Activated CD8-positive, alpha-beta memory T cell treated with anti-CD3 and anti-CD28 coated beads, Interleukin-2, amount 10 ng/mL, durations not matched to agents 7 days and 5 days (primary cell): ENCODE measurements around the gene EIF6. TPM values are rescaled to one million over a fixed set of nuclear protein-coding genes. Genes with fewer than 3 reads are reported as not detected.

Experiments
- ATAC-seq: fragments of 150-1000 bp; cut with Tn5 transposase; one replicate; pipeline ENCODE4 v1.10.0; 2021; ENCODE audit warnings: moderate library complexity
- CTCF ChIA-PET: fragments of 350-600 bp; sonication (Branson Sonifier 250); formaldehyde crosslinking; loops from one replicate; lab custom pipeline; 2021; ENCODE audit warnings: antibody characterized with exemption; lab: Charles Lee
- DNase-seq: peaks from one replicate; pipeline ENCODE4 v3.0.0-alpha.2; 2020
- H3K27ac Mint-ChIP-seq: one replicate; pipeline ENCODE4 v1.8.0; 2021; ENCODE audit warnings: mild to moderate bottlenecking, mixed read lengths
- H3K27me3 Mint-ChIP-seq: one replicate; pipeline ENCODE4 v1.8.0; 2021; ENCODE audit warnings: mixed read lengths
- H3K36me3 Mint-ChIP-seq: one replicate; pipeline ENCODE4 v1.8.0; 2021; ENCODE audit warnings: mild to moderate bottlenecking, mixed read lengths
- H3K4me1 Mint-ChIP-seq: one replicate; pipeline ENCODE4 v1.8.0; 2021; ENCODE audit warnings: mixed read lengths
- H3K4me3 Mint-ChIP-seq: one replicate; pipeline ENCODE4 v1.8.0; 2021; ENCODE audit warnings: mild to moderate bottlenecking, moderate library complexity, mixed read lengths
- H3K9me3 Mint-ChIP-seq: one replicate; pipeline ENCODE4 v1.8.0; 2022; ENCODE audit warnings: low read depth, mixed read lengths
- total RNA-seq, 2 experiments: library from RNA; stranded (reverse); gene quantifications; one replicate each; pipeline ENCODE4 v1.2.3, GENCODE V29; 2021

Gene EIF6
- total RNA-seq, 2 experiments from 2014 or later, result 98.6 to 121 TPM

GRCh38 chr20:35248641-35249475, 35.7 kb downstream of the EIF6 start:
- Mint-ChIP-seq H3K27me3 (no peaks in the 10 kb centered on the region), H3K36me3 (no peaks in the 10 kb centered on the region), H3K4me1 (peaks cover 28% of the 10 kb centered on the region), H3K4me3 (no peak overlapping the region), H3K9me3 (no peaks in the 10 kb centered on the region), H3K27ac (no peak overlapping the region)
- CTCF ChIA-PET, result interaction anchor here (0.6 to 2.2 kb wide), 2 partner anchors 16 to 20 kb away, joined by 3 to 7 read pairs; no protein-coding TSS in a partner anchor
- ATAC-seq (no peak), DNase-seq (no peak)

DNA sequence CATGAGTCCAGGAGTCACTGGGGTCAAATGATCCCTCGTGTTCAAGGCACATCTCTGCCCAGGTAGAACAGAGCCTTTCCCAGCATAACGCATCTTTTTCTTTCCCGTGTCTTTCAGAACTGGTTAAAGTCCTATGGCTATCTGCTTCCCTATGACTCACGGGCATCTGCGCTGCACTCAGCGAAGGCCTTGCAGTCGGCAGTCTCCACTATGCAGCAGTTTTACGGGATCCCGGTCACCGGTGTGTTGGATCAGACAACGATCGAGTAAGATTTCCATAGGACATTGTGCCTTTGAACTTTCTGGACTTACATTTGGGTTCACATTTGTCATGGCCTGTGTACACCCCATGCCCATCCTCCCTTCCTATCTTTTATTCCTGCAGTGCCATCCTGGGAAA, 37.8 kb downstream of the EIF6 start:
- no peaks in the 10 kb centered on the region for H3K36me3 Mint-ChIP-seq
- no peak for ATAC-seq
- no peak for DNase-seq
- H3K27ac Mint-ChIP-seq, result no peak overlapping the region
- CTCF ChIA-PET, result no interaction called here
- H3K9me3 Mint-ChIP-seq, result no peaks in the 10 kb centered on the region
- peaks cover 13% of the 10 kb centered on the region for H3K4me1 Mint-ChIP-seq
- H3K27me3 Mint-ChIP-seq, result no peaks in the 10 kb centered on the region
- no peak overlapping the region for H3K4me3 Mint-ChIP-seq

GRCh38 chr20:35243986-35244385, 40.6 kb downstream of the EIF6 start:
- Mint-ChIP-seq H3K4me1 (no peaks in the 10 kb centered on the region), H3K4me3 (no peak overlapping the region), H3K36me3 (no peaks in the 10 kb centered on the region), H3K27me3 (peaks cover 7% of the 10 kb centered on the region), H3K27ac (no peak overlapping the region), H3K9me3 (no peaks in the 10 kb centered on the region)
- DNase-seq (no peak), ATAC-seq (no peak)
- CTCF ChIA-PET, result no interaction called here

GRCh38 chr20:35243317-35243716, 41.3 kb downstream of the EIF6 start:
- no peak for ATAC-seq
- peaks cover 5% of the 10 kb centered on the region for H3K4me1 Mint-ChIP-seq
- peaks cover 7% of the 10 kb centered on the region for H3K27me3 Mint-ChIP-seq
- no peaks in the 10 kb centered on the region for H3K9me3 Mint-ChIP-seq
- no peaks in the 10 kb centered on the region for H3K36me3 Mint-ChIP-seq
- CTCF ChIA-PET, result interaction anchor here (0.6 kb wide), 1 partner anchor 67 kb away, joined by 4 read pairs; no protein-coding TSS in a partner anchor
- H3K27ac Mint-ChIP-seq, result no peak overlapping the region
- no peak overlapping the region for H3K4me3 Mint-ChIP-seq
- DNase-seq, result no peak

GRCh38 chr20:35240811-35241293, 43.7 kb downstream of the EIF6 start:
- H3K27me3 Mint-ChIP-seq, result peaks cover 7% of the 10 kb centered on the region
- DNase-seq (no peak), ATAC-seq (no peak)
- H3K27ac Mint-ChIP-seq, result no peak overlapping the region
- H3K36me3 Mint-ChIP-seq, result peaks cover 2% of the 10 kb centered on the region
- H3K4me3 Mint-ChIP-seq, result no peak overlapping the region
- peaks cover 8% of the 10 kb centered on the region for H3K4me1 Mint-ChIP-seq
- CTCF ChIA-PET, result no interaction called here
- H3K9me3 Mint-ChIP-seq, result no peaks in the 10 kb centered on the region

- ATAC-seq (no peak), DNase-seq (no peak)
- H3K27me3 Mint-ChIP-seq, result peaks cover 7% of the 10 kb centered on the region
- peaks cover 8% of the 10 kb centered on the region for H3K4me1 Mint-ChIP-seq
- H3K36me3 Mint-ChIP-seq, result peaks cover 2% of the 10 kb centered on the region
- no peaks in the 10 kb centered on the region for H3K9me3 Mint-ChIP-seq
- no peak overlapping the region for H3K27ac Mint-ChIP-seq
- CTCF ChIA-PET, result no interaction called here
- no peak overlapping the region for H3K4me3 Mint-ChIP-seq
These were observed 44.3 kb downstream of the EIF6 start for GRCh38 chr20:35240083-35240810.

- Mint-ChIP-seq H3K4me3 (no peak overlapping the region), H3K27ac (no peak overlapping the region), H3K9me3 (no peaks in the 10 kb centered on the region), H3K36me3 (peaks cover 2% of the 10 kb centered on the region), H3K4me1 (peaks cover 8% of the 10 kb centered on the region), H3K27me3 (peaks cover 7% of the 10 kb centered on the region)
- ATAC-seq (peak; percentile 49), DNase-seq (no peak)
- CTCF ChIA-PET, result no interaction called here
These were observed 45.8 kb downstream of the EIF6 start for GRCh38 chr20:35238735-35239134.

DNA sequence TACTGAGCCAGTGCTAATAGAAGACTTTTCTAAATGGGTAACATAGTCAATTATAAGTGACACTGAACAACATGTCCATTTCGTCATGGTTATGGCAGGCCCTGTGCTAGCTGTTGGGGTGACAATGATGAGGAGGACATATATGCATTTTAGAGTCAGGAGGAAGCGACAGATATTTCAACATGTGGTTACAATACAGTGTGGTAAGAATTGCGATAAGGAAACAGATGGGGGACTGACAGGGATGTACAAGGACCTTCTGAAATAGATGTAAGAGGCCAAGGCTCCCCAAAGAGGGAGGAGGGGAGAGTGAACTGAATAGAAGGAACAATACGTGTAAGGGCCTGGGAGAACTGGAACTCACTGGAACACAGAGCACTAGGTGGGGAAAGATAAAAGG, 46.4 kb downstream of the EIF6 start:
- DNase-seq (no peak), ATAC-seq (no peak)
- H3K4me1 Mint-ChIP-seq, result peaks cover 8% of the 10 kb centered on the region
- H3K9me3 Mint-ChIP-seq, result no peaks in the 10 kb centered on the region
- H3K36me3 Mint-ChIP-seq, result peaks cover 2% of the 10 kb centered on the region
- no peak overlapping the region for H3K4me3 Mint-ChIP-seq
- H3K27me3 Mint-ChIP-seq, result peaks cover 7% of the 10 kb centered on the region
- H3K27ac Mint-ChIP-seq, result no peak overlapping the region
- CTCF ChIA-PET, result no interaction called here

- H3K36me3 Mint-ChIP-seq, result peaks cover 2% of the 10 kb centered on the region
- H3K4me1 Mint-ChIP-seq, result peaks cover 8% of the 10 kb centered on the region
- peaks cover 7% of the 10 kb centered on the region for H3K27me3 Mint-ChIP-seq
- H3K9me3 Mint-ChIP-seq, result no peaks in the 10 kb centered on the region
- CTCF ChIA-PET, result no interaction called here
- ATAC-seq (no peak), DNase-seq (no peak)
- H3K27ac Mint-ChIP-seq, result no peak overlapping the region
- H3K4me3 Mint-ChIP-seq, result no peak overlapping the region
These were observed 47.1 kb downstream of the EIF6 start for GRCh38 chr20:35237486-35237885.

GRCh38 chr20:35235881-35236280, 48.7 kb downstream of the EIF6 start:
- H3K4me3 Mint-ChIP-seq, result no peak overlapping the region
- H3K27me3 Mint-ChIP-seq, result peaks cover 4% of the 10 kb centered on the region
- ATAC-seq (no peak), DNase-seq (no peak)
- H3K36me3 Mint-ChIP-seq, result peaks cover 2% of the 10 kb centered on the region
- no peak overlapping the region for H3K27ac Mint-ChIP-seq
- H3K9me3 Mint-ChIP-seq, result no peaks in the 10 kb centered on the region
- H3K4me1 Mint-ChIP-seq, result peaks cover 10% of the 10 kb centered on the region
- CTCF ChIA-PET, result no interaction called here

- peaks cover 2% of the 10 kb centered on the region for H3K4me1 Mint-ChIP-seq
- peaks cover 2% of the 10 kb centered on the region for H3K36me3 Mint-ChIP-seq
- no peak for ATAC-seq
- H3K27ac Mint-ChIP-seq, result no peak overlapping the region
- H3K9me3 Mint-ChIP-seq, result no peaks in the 10 kb centered on the region
- DNase-seq, result no peak
- H3K4me3 Mint-ChIP-seq, result no peak overlapping the region
- CTCF ChIA-PET, result no interaction called here
- H3K27me3 Mint-ChIP-seq, result peaks cover 27% of the 10 kb centered on the region
These were observed 52.0 kb downstream of the EIF6 start for GRCh38 chr20:35232575-35232974.
